ENCODE measurements around the gene LRCH1. TPM values are rescaled to one million over a fixed set of nuclear protein-coding genes. Genes with fewer than 3 reads are reported as not detected.

The LRCH1 gene
- total and polyA plus RNA-seq, 3 donors from 2014 or later: 8.9 to 17.7 (median 16.8) TPM

- H3K27ac ChIP-seq: peak overlapping the region; percentile 87 to 92
- no peaks in the 10 kb centered on the region for H3K9me3 ChIP-seq
- WGBS, 2 donors: 1% methylated on average over 28 of the region's 34 CpGs; no CpG with 5 or more reads in 1 of the 2 donors
- H3K4me3 ChIP-seq: peak overlapping the region; percentile 81 to 89
- H3K36me3 ChIP-seq (ENCODE audit: low read depth, missing control alignments): no peaks in the 10 kb centered on the region
- H3K4me1 ChIP-seq: peaks cover 12% of the 10 kb centered on the region
- intact Hi-C loops (cut with DNase I; ENCODE audit: low total_unique reads): loop anchor here (5.0 kb wide), 1 partner anchor 169 kb away; no protein-coding TSS in a partner anchor
- DNase-seq: no peak
- no peak for TF ChIP-seq POLR2A (IDR thresholded peaks at IDR 0.05)
- no peak for TF ChIP-seq CTCF (IDR thresholded peaks at IDR 0.05)
- H3K27me3 ChIP-seq: no peaks in the 10 kb centered on the region
These were observed 533 bp downstream of the LRCH1 start for GRCh38 chr13:46553521-46553885.

DNA sequence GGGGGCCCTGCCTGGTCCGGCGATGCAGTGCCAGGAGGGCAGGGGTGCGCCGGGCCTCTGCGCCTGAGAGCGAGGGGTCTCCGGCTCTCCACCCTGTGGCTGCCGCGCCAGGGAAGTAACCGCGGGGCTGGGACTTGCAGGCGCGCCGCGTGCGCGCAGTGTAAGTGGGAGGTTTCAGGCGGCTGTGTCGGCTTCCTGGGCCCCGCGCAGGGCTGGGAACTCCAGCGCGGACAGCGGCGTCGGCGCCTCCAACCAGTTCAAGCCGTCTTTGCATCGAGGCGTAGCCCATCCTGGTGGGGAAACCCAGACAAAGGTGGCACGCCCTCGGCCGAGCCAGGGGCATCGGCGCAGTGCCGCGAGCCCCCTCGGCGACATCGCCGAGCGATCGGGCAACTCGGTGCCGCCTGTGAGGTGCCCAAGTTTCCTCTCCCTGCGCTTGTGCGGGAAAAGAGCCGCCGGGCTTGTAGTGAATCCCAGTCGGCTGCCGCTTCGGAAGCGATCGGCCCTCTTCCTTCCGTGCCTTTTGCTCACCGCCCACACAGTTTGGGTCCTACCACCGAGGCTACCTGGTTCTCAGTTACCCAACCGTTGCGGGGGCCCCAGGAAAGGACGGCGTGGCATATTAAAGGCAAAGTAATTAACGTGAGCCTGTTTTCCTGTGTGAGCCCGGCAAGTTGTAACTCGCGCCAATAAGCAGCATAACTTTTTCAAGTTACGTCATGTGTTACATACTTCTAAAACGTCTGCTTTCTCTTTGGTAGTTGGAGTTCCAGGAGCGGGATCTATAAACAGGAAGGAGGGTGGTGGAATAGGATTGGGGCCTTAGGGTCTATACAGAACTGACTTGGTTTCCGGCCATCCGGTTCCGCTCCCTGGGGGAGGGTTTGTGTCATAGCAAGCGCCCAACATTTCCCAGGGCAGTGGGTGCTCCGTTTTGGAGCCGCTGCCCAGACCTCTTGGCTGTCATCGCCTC is 1.2 kb downstream of the LRCH1 start:
- Histone ChIP-seq H3K27me3 (no peaks in the 10 kb centered on the region), H3K4me1 (peaks cover 12% of the 10 kb centered on the region), H3K9me3 (no peaks in the 10 kb centered on the region), H3K36me3 (ENCODE audit: low read depth, missing control alignments) (no peaks in the 10 kb centered on the region), H3K4me3 (peak overlapping the region; percentile 81 to 89), H3K27ac (peak overlapping the region; percentile 87 to 92)
- peak; percentile 81 for DNase-seq
- 1% methylated on average over 25 to 55 of the region's 75 CpGs for WGBS, 2 donors
- no peak for TF ChIP-seq POLR2A (IDR thresholded peaks at IDR 0.05)
- TF ChIP-seq CTCF (IDR thresholded peaks at IDR 0.05): peak; percentile 14 to 16 (median 14)
- intact Hi-C loops (cut with DNase I; ENCODE audit: low total_unique reads): loop anchor here (5.0 kb wide), 1 partner anchor 168 kb away; no protein-coding TSS in a partner anchor

DNA sequence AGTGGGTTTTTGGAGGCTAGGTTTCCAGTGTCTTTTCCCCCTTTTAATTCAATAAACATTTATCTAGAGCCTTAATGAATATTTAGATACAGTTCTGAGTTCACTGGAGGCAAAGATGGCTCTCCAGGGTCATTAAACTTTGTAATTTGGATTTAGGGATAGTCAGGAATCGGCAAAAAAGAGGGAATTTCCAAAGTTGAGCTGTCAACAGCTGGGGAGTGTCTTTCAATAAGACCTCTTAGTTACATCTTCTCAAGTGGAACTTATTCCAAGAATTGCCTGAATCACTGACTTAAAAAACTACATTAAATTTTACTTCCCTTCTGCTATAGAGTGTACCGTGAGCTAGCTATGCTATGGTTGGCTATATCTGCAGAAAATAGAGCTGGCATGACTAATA is 2.0 kb downstream of the LRCH1 start:
- peak overlapping the region; percentile 87 to 92 for H3K27ac ChIP-seq
- peak overlapping the region; percentile 81 to 89 for H3K4me3 ChIP-seq
- H3K36me3 ChIP-seq (ENCODE audit: low read depth, missing control alignments): no peaks in the 10 kb centered on the region
- WGBS, 2 donors: 9 to 33% methylated on average over 2 of the region's 2 CpGs
- H3K4me1 ChIP-seq: peaks cover 12% of the 10 kb centered on the region
- H3K9me3 ChIP-seq: no peaks in the 10 kb centered on the region
- intact Hi-C loops (cut with DNase I; ENCODE audit: low total_unique reads): loop anchor here (5.0 kb wide), 1 partner anchor 167 kb away; no protein-coding TSS in a partner anchor
- no peaks in the 10 kb centered on the region for H3K27me3 ChIP-seq
- DNase-seq: no peak
- TF ChIP-seq POLR2A (IDR thresholded peaks at IDR 0.05) (no peak), CTCF (IDR thresholded peaks at IDR 0.05) (no peak)

DNA sequence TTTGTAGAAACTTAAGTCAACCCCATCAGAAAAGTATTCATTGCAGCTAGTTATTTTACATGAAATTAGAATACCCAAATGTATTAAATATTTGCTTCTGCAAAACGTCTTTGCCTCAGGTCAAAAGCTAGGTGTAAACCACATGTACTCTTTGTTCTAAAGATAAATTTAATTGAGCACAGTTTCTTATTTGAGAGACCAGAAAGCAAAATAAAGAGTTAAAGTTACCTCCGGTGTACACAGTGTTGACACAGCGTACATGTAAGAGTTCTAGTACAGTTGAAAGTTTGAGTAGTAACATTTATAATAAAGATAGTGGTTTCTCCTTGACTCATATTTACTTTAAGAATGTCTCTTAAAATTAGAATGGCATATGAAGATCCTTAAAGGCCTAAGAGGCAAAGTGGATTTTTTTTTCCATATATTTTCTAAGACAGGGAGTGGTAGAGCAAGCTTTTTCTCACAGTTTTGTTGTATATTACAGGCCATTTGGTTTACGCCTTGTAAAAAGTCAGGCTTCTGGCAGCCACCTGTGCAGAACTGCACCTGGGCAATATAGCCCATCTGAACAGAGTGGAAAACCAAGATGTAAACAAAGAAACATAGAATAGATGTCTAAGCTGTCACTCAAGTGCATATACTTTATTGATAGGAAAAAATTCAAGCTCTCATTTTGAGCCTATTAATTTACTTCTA is 2.9 kb downstream of the LRCH1 start:
- TF ChIP-seq POLR2A (IDR thresholded peaks at IDR 0.05) (no peak), CTCF (IDR thresholded peaks at IDR 0.05) (no peak)
- no peaks in the 10 kb centered on the region for H3K27me3 ChIP-seq
- no peak for DNase-seq
- H3K27ac ChIP-seq: no peak overlapping the region
- 46 to 50% methylated on average over 4 of the region's 4 CpGs for WGBS, 2 donors
- no peaks in the 10 kb centered on the region for H3K9me3 ChIP-seq
- intact Hi-C loops (cut with DNase I; ENCODE audit: low total_unique reads): no loop called here
- no peaks in the 10 kb centered on the region for H3K36me3 ChIP-seq (ENCODE audit: low read depth, missing control alignments)
- H3K4me3 ChIP-seq: no peak overlapping the region
- peaks cover 12% of the 10 kb centered on the region for H3K4me1 ChIP-seq
